Activated naive CD4-positive, alpha-beta T cell treated with Interleukin-2 at 50 U/mL for 16 hours (primary cell): ENCODE measurements around the gene FRMPD2.
A peak's percentile ranks its signal among the peaks of the same experiment; 100 is the strongest.
"Not testable (repeated sequence)": the region's sequence is repeated elsewhere in the genome, so short reads cannot be mapped to it uniquely, and the experiment has no call there.

Source experiments
- DNase-seq: peaks from one replicate; pipeline ENCODE4 v3.0.0-alpha.2; 2020

FRMPD2 gene

DNA sequence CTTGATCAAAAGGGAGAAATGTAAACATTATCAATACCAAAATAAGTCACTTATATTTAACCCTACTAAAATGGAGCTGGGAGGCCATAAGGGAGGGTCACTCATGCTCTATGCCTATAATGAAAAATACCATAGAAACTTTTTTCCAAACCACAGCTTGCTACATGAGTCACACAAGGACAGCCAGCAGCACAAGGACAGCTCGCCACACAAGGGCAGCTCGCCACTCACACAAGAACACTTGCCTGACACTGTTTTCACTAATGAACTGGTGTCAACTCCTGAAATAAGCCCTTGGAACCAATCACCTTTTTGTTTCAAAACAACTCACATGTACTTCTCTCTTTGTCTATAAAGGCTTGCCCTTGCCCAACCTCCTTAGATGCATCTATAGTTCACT, 43.3 kb downstream of the FRMPD2 start:
- DNase-seq: no peak

DNA sequence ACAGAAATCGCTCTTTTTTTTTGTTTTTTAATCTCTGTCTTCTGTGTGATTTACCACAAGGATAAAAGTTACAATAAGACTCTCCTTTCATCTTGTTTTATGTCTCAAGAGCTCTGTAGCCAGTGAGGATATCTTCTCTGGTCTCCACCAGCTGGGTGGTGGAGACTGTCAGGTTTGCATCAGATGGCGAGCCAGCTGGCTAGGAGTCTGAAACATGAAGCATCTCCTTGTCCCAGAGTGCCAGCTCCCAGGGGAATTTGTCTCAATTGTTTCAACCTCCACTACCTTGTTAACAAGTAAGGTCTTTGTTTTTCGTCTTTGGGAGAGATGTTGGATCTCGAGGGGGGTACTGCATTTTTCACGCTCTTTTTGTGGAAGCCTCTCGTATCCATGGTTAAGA, 47.3 kb downstream of the FRMPD2 start:
- no peak for DNase-seq

DNA sequence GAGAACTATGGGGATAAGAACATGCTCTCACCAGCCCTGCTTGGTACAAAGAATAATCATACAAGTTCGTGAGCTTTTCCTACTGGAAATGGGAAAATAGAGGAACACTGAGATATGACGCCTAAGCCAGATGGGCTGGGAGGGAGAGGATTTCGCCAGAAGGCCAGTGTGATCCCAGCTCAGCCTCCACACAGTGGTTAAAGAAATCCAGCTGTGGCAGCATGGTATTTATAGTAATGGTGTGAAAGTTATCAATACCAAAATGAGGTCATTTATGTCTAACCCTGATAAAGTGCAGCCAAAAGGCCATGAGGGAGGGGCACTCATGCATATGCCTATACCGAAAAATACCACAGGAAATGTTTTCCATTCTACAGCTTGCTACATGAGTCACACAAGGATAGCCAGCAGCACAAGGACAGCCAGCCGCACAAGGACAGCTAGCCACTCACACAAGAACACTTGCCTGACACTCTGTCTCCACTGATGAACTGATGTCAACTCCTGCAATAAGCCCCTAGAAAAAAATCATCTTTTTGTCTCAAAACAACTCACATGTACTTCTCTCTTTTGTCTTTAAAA, 49.4 kb downstream of the FRMPD2 start:
- no peak for DNase-seq

DNA sequence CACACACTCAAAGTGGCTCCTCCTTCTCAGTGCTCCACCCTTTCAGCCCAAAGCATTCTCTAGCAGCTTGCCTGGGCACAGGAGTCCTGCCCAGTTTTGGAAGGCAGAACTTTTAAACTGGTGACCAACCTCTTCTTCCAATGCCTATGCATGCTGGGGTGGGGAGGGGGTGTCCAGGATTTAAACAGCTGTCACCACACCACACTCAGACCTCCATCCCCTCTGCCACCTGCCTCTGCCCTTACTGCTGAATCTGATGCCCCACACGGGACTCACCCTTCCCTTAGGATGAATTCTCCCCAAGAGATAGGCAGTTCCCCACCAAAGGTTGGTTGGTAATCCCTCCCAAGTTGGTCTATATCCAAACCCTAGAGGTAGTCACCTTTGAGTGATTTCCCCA, 50.2 kb downstream of the FRMPD2 start:
- no peak for DNase-seq

DNA sequence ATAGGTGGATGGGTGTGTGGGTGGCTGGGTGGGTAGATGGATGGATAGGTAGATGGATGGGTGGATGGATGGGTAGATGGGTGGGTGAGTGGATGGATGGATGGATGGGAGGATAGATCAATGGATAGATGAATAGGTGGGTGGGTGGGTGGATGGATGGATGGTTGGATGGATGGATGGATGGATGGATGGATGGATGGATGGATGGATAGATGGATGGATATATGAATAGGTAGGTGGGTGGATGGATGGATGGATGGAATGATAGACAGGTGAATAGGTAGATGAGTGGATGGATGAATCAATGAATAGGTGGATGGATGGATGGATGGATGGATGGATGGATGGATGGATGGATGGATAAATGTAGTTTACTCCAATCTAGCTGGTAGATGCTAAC, 52.7 kb downstream of the FRMPD2 start:
- DNase-seq: no peak

DNA sequence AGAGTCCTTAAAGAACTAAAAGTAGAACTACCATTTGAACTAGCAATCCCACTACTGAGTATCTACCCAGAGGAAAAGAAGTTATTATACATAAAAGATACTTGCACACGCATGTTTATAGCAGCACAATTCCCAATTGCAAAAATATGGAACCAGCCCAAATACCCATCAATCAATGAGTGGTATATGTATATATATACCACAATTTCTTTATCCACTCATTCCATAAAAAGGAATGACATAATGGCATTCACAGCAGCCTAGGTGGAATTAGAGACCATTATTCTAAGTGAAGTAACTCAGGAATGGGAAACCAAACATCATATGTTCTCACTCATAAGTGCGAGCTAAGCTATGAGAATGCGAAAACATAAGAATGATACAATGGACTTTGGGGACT, 53.5 kb downstream of the FRMPD2 start:
- DNase-seq: not testable (repeated sequence)

DNA sequence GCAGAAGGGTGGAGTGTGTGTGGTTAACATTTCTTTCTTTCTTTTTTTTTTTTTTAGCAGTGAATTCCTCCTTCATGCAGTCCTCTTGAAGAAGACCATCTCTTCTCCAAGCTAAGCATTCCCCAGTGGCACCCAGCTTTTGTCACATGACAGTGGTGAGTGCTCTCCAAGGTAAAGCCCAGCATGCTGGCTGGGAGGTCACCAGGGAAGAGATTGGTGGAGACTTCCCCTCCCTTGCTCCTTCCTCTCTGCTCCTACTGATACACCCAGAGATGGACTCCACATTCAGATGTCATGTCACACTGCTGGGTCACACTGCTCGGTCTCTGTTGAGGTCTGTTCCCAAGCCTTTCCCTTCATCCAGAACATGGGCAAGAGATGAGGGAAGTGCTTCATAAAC, 55.3 kb downstream of the FRMPD2 start:
- DNase-seq: no peak

DNA sequence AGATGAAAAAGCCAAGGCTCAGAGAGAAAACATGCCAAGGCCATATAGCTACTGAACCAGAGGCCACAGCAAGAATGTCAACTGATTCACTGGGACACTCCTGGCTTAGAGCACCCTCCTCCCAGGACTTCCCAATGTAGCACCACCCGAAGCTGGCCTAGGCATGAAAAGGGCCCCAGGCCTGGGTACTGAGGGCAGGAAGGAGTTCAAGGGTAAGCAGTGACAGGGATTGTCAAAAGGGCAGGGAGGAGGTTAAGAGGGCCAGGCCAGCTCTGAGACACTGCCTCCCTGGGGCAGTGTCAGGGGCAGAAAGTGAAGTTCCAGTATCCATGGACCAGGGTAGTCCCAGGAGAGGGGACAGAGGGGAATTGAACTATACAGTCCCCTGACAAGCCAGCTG, 57.8 kb downstream of the FRMPD2 start:
- DNase-seq: no peak

DNA sequence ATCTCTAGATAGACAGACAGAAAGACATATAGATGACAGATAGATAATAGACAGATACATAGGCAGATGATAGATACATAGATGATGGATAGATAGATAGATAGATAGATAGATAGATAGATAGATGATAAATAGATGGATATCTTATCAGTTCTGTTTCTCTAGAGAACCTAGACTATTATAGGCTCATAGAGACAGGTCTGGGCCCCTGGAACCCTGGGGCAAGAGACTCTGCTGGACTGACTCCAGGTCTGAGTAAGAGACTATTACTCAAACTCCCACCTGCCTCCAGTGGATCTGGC, 58.3 kb downstream of the FRMPD2 start:
- no peak for DNase-seq

DNA sequence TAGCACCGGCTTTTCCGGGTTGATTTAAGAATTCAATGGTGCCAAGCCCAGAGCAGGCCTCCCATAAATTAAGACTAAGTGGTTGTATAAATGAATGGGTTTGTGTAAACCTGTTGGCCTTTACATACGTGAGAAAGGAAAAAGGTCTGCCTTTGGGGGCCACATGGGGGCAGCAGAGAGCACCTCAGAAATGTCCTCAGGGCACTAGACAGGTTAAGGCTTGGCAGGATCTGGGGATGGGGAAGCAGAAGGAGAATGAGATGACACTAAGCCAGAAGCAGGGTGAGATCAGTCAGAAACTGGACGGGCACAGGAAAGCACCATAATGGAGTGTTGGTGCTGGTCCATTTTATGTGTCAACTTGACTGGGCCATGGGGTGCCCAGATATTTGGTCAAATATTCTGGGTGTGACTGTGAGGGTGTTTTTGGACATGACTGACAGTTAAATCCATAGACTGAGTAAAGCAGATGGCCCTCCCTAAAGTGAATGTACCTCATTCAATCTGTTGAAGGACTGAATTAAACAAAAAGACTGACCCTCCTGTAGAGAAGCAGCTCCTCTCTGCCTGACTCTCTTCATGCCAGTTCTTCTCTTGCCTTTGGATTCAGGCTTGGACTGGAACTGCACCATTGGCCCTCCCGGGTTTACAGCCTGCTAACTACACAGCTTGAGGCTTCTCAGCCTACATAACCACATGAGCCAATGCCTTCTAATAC, 58.9 kb downstream of the FRMPD2 start:
- DNase-seq: peak; percentile 22

DNA sequence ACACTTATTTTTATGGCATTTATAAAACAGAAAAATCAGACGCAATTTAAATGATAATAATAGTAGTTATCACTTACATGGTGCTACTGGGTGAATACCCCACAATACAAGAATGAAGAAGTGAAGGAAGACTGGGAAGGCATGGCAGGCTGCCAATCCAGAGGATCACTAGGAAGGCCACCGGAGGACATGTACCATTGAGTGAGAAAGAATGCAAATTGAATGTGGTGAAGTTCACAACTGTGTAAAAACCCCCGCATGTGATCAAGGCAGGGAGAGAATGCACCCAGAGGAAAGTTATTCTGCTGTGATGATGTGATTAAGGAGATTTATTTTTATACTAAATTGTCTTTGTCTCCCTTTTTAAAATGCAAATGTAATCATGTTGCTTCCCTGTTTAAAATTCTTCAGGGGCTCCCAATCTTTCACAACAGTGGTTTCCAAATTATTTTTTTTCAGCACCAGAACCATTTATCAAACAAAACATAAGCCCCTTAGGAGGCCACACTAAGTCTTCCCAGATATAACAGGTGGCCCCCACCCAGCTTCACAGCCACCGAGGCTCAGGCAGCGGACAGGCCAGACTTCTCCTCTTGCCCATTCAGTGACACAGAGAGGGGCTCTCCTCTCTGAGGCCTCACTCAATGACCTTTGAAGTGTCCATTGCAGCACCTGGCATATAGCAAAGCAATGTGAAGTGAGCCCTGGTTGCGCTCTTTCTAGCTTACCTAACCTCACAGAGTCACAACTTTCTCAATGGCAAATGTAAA, 59.6 kb downstream of the FRMPD2 start:
- DNase-seq: no peak

DNA sequence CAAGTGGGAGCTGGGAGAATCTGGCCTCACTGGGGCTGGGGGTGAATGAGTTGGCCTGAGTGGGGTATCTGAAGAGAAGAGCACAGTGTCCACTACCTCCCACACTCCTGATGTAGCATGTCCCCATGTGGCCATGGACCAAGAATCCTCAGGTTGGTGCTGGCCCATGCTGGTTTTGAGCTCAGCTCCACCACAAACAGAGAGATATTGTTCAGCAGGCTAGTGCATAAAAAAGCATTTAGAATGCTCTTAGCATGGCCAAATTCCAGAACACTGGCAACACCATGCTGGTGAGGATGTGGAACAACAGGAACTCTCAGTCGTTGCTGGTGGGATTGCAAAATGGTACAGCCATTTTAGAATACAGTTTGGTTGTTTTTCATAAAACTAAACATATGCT, 61.4 kb downstream of the FRMPD2 start:
- no peak for DNase-seq

DNA sequence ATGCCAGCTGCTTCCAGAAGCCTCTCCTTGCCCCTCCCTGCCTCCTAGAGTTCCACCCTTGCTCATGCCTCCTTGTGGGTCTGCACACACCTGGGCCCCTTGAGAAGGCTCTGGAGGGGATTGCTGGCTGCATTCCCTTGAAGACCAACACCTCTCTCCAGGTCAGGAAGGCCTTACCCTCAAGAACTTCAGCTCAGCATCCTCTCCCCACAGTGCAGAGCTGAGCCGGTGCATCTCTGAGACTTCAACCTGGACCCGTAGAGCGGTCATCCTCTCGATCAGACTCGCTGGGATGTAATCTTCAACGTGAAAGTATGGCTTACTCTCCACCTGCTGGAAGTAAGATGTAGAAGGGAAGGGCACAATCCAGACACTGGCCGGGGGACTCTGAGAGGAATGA, 62.7 kb downstream of the FRMPD2 start:
- DNase-seq: no peak

DNA sequence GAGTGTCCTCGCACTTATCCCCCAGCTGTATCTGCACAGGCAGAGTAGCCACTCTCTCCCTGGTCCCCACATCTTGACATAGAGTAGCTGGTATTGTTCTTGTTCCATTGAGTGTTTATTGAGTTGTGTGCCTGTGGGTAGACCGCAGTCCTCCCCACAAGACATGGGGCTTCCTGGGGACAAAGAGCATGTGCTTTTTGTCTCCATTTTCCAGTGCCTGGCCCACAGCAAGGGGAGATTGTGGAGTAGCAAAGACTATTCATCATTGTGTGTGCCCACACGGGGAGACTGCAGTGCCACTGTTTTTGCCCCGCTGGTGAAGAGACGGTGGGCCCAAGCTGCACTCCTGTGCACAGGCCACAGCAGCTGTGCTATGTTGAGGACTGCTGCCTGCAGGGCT, 63.5 kb downstream of the FRMPD2 start:
- no peak for DNase-seq

DNA sequence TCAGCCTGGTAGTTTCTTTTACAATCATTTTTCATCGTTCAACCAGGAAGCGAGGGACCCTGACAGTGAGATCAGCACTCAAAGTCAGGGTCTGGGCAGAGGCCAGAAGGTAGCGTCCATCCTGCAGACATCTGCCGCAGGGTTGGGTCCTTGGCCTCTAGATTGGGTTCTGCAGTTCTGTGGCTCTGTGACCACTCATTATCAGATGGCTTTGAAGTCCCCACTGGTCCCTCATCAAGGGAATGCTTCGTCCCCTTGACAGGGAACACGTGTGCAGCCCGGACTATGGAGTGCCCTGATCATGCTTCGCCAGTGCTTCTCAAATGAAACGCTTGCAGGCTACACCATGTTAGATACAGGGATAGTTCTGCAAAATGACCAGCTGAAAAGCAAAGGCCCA, 64.1 kb downstream of the FRMPD2 start:
- no peak for DNase-seq

DNA sequence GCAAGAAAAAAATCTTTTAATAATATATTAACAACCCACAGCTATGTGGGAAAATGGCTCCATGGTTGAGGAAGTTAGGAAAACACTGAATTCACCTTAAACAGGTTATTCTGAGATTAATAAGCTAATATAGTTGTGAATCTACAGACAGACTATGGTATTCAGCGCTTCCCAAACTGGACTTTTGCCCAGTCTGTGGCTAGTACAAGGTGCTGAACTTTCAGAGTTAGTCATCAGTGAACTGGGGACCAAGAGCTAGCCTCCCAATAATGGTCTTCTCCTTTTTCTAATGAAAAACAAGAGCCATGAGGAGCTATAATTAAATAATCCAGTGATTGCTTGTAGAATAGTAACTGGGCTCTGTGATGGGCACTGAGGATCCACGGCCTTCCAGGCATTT, 65.3 kb downstream of the FRMPD2 start:
- no peak for DNase-seq

DNA sequence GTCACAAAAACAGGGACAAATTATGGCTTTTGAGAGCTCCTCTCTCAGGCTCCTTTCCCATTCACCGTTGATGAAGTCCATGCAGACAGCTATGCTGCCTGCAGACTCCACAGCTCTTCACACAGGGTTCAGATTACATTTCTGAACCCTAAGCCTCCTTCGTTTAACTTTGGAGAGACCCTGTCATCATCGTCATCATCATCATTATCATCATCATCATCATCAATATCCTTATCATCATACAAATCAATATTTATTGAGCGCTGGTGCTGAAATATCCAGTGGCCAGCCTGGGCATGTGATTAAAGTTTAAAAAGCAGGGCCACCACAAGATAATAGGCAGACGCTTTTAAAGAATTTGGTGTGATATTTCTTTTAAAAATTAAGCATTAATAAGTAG, 66.6 kb downstream of the FRMPD2 start:
- no peak for DNase-seq

DNA sequence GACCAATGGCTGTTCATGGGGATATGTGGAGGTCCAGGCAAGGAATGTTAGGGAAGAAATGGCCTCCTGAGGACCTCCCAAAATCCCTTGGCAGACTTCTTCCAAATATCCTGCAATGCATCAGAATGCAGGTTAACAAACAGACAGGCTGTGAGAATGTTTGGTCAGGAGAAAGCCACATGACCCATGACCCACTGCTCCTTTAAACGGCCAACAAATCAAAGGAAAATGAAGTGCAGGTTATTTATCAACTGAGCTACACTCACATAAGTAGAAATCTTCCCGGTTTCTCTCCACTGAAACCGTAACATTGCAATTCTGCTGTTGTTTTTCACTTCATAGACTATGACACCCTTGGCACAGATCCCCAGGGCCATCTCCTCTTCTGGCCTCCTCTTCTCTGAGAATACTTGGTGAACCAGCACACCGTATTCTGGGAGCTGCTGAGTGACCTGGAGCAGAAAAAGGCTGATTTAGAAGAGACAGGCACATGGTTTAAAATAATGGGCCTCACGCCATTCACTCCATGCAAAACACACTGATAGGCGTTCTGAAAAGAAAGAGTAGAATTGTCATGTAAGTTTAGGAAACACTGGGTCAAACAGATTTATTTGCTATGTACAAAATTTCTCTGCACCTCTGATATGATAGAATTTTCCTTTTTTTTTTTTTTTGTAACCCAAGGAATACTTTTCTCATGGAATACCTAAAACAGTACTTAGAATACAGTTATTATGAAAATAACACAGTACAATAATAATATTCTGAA, 67.8 kb downstream of the FRMPD2 start:
- DNase-seq: no peak

DNA sequence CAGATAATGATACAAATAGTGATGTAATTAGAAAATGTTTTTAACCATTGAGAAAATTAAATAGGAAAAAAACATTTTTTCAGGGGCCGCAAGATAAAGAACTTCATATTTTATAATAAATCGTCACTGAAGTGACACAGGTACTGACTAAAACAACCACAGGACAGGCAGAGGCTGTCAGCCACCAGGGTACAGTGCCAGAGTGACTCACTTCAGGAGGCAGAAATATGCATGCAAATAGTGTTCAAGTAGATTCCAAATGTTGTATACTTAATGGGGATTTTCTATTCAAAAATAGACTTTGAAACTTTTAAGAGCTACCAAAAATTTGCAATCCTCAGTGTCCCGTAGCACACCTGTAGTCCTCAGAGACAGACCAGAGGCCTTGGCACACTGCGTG, 68.6 kb downstream of the FRMPD2 start:
- DNase-seq: no peak

DNA sequence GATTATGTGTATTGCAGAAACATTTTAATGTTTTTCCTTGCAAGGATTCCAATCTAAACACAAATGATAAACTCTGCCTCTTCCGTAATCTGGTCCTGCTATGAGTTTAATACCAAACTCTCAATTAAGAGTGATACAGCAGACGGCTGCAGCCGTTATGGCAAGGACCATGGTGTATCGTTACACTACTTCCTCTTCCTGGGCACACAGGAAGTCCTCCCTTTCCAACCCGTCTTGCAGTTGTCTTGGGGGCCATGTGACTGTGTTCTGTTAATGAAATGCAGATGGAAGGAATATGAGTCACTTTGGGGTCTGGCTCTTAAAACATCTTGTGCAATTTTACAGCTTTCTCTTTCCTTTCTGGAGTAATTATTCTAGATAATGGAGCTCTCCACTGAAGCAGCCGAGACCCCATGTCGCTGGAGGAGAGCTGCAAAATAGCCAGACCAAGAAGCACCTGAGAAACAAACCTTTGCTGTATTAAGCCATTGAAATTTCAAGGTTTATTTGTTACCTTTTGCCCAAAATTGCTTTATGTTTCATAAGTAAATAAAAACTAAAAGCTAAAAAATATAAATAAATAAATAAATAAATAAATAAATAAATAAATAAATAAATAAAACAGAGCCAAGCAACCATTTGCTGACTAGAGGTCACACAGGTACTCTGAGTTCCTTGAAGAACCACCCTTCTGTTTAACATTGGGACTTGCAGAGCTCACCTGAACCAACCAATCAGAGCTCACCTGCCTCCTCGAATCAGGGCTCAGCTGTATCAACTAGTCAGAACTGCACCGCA, 74.7 kb downstream of the FRMPD2 start:
- DNase-seq: no peak

DNA sequence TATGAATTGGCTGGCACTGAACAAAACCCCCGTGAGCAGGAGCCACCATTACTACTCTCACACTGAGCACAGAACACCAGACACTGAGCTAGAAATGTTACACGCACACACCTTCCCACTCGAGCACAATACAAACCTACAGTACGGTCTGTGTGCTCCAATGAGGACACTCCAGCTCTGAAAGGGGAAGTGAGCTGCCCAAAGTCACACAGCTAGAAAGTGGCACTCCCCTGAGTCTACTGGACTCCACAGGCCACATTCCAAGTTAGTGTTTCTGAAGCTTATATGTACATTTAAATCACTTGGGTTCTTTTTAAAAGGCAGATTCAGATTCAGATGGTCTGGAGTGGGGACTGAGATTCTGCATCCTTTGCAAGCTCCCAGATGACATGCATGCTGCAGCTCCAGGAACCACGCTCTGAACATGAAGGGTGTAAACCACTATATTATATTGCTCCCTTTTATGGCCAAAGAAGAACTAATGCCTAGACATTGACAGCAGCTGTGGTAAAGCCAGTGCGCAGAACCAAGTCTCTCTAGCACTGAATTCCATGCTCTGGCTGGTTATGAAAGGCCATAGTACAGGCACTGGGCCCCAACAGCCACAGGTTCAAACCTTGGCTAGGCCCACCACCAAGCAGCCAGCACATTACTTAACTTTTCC, 77.1 kb downstream of the FRMPD2 start:
- DNase-seq: no peak

DNA sequence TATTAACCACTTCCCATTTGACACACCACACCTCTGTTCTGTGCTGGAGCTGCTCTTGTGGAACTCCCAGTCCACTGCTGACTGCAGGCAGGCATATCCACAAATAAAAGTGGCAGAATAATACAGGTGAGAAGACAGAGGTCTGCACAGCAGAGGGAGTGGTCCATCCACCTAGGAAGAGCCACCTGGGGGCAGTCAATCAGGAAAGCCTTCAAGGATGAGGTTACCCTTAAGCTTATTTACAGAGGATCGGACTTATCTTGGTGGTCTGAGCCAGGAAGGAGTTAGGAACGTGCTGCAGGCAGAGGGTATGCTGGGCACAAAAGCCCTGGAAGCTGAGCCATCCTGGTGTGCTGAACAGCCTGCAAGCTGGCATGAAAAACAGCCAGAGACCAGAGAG, 78.7 kb downstream of the FRMPD2 start:
- DNase-seq: no peak
